ENCODE data around the gene XPNPEP1. TPM values are rescaled to one million over a fixed set of nuclear protein-coding genes. Genes with fewer than 3 reads are reported as not detected.

XPNPEP1 gene
- total RNA-seq, 2 donors from 2014 or later = 39.2 to 50.2 TPM

DNA sequence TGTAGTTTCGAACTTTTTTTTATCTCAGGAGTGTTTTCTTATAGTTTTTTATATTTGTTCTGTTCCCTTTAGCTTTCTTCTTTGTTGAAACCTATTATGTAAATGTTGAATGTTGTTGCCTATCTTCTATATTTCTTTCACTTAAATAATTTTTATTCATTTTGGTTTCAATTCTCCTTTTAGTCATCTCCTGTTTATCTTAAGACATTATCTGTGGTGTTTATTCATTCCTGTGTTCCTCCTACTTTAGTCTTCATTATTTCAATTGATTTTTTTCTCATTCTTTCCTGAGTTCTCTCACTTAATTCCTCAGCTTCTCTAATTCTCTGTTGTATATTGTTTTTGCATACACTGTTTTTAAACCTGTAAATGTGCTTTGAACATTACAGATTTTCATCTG is 64.1 kb downstream of the XPNPEP1 start:
- Histone ChIP-seq H3K36me3 (ENCODE audit: control insufficient read depth, insufficient read depth, low read length) (peaks cover 16% of the 10 kb centered on the region), H3K27me3 (ENCODE audit: control insufficient read depth, insufficient read depth, low read length, poor library complexity, severe bottlenecking) (no peaks in the 10 kb centered on the region), H3K4me3 (ENCODE audit: low read length) (no peak overlapping the region), H3K9me3 (ENCODE audit: control insufficient read depth, low read length) (peaks cover 5% of the 10 kb centered on the region), H3K27ac (ENCODE audit: low read depth, low read length) (no peak overlapping the region), H3K9ac (ENCODE audit: extremely low read depth, low read length, poor library complexity, severe bottlenecking) (no peak overlapping the region), H3K4me1 (ENCODE audit: control insufficient read depth, insufficient read depth, low read length) (no peaks in the 10 kb centered on the region)
- TF ChIP-seq, protein P1, sequence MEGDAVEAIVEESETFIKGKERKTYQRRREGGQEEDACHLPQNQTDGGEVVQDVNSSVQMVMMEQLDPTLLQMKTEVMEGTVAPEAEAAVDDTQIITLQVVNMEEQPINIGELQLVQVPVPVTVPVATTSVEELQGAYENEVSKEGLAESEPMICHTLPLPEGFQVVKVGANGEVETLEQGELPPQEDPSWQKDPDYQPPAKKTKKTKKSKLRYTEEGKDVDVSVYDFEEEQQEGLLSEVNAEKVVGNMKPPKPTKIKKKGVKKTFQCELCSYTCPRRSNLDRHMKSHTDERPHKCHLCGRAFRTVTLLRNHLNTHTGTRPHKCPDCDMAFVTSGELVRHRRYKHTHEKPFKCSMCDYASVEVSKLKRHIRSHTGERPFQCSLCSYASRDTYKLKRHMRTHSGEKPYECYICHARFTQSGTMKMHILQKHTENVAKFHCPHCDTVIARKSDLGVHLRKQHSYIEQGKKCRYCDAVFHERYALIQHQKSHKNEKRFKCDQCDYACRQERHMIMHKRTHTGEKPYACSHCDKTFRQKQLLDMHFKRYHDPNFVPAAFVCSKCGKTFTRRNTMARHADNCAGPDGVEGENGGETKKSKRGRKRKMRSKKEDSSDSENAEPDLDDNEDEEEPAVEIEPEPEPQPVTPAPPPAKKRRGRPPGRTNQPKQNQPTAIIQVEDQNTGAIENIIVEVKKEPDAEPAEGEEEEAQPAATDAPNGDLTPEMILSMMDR (conservative IDR thresholded peaks at IDR 0.05) = no peak
- peaks cover 9% of the 10 kb centered on the region for H3K4me1 Mint-ChIP-seq
- H3K4me3 Mint-ChIP-seq = no peak overlapping the region
- H3K36me3 Mint-ChIP-seq (ENCODE audit: low read depth) = peaks cover 13% of the 10 kb centered on the region
- no peak for DNase-seq
- H3K27me3 Mint-ChIP-seq (ENCODE audit: insufficient read depth) = peaks cover 4% of the 10 kb centered on the region
- no peak overlapping the region for H3K27ac Mint-ChIP-seq
- 64% methylated on average over 1 of the region's 1 CpG; no CpG with 5 or more reads in 1 of the 2 experiments for WGBS, 2 experiments (ENCODE audit: insufficient coverage in 1 of 2, insufficient read length in 1 of 2)
- H3K9me3 Mint-ChIP-seq = peaks cover 4% of the 10 kb centered on the region

DNA sequence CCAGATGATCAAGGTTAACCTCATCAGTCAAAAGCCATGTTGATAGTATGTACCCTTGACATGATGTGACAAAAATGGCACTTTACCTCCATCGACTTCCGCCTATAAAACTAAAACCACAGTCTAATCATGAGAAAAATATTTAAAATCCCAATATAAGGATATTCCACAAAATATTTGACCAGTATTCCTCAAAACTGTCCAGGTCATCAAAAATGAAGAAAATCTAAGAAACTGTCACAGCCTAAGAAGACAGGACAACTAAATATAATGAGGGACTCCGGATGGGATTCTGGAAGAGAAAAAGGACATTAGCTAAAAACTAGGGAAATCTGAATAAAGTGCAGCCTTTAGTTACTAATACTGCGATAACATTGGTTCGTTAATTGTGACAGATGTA is 67.6 kb downstream of the XPNPEP1 start:
- H3K36me3 Mint-ChIP-seq (ENCODE audit: low read depth) = no peaks in the 10 kb centered on the region
- no peak for DNase-seq
- Histone ChIP-seq H3K4me1 (ENCODE audit: control insufficient read depth, insufficient read depth, low read length) (no peaks in the 10 kb centered on the region), H3K27me3 (ENCODE audit: control insufficient read depth, insufficient read depth, low read length, poor library complexity, severe bottlenecking) (peaks cover 9% of the 10 kb centered on the region), H3K27ac (ENCODE audit: low read depth, low read length) (no peak overlapping the region), H3K9me3 (ENCODE audit: control insufficient read depth, low read length) (no peaks in the 10 kb centered on the region), H3K4me3 (ENCODE audit: low read length) (no peak overlapping the region), H3K36me3 (ENCODE audit: control insufficient read depth, insufficient read depth, low read length) (no peaks in the 10 kb centered on the region), H3K9ac (ENCODE audit: extremely low read depth, low read length, poor library complexity, severe bottlenecking) (no peak overlapping the region)
- TF ChIP-seq, protein P1 (conservative IDR thresholded peaks at IDR 0.05) = no peak
- peaks cover 11% of the 10 kb centered on the region for H3K27me3 Mint-ChIP-seq (ENCODE audit: insufficient read depth)
- no peak overlapping the region for H3K27ac Mint-ChIP-seq
- no peak overlapping the region for H3K4me3 Mint-ChIP-seq
- H3K4me1 Mint-ChIP-seq = peaks cover 8% of the 10 kb centered on the region
- H3K9me3 Mint-ChIP-seq = no peaks in the 10 kb centered on the region
- 83 to 87% methylated on average over 5 of the region's 5 CpGs for WGBS, 2 experiments (ENCODE audit: insufficient coverage in 1 of 2, insufficient read length in 1 of 2)

DNA sequence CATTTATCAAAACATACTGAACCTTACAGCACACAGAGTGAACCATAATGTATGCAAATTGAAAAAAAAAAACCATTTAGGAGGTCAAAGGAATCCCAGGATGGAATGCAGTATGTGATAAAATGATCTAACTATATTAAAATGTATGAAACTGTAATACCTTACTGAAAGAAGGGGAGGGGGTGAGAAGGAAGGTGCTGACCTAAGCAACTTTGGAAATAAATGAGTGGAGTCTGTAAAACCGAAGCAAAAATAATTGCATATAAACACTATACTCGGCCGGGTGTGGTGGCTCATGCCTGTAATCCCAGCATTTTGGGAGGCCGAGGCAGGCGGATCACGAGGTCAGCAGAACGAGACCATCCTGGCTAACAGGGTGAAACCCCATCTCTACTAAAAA is 69.4 kb downstream of the XPNPEP1 start:
- Histone ChIP-seq H3K27me3 (ENCODE audit: control insufficient read depth, insufficient read depth, low read length, poor library complexity, severe bottlenecking) (peaks cover 9% of the 10 kb centered on the region), H3K4me3 (ENCODE audit: low read length) (no peak overlapping the region), H3K36me3 (ENCODE audit: control insufficient read depth, insufficient read depth, low read length) (no peaks in the 10 kb centered on the region), H3K9ac (ENCODE audit: extremely low read depth, low read length, poor library complexity, severe bottlenecking) (no peak overlapping the region), H3K4me1 (ENCODE audit: control insufficient read depth, insufficient read depth, low read length) (no peaks in the 10 kb centered on the region), H3K9me3 (ENCODE audit: control insufficient read depth, low read length) (no peaks in the 10 kb centered on the region), H3K27ac (ENCODE audit: low read depth, low read length) (no peak overlapping the region)
- 88 to 94% methylated on average over 4 to 7 of the region's 7 CpGs for WGBS, 2 experiments (ENCODE audit: insufficient coverage in 1 of 2, insufficient read length in 1 of 2)
- Mint-ChIP-seq H3K36me3 (ENCODE audit: low read depth) (no peaks in the 10 kb centered on the region), H3K9me3 (no peaks in the 10 kb centered on the region), H3K27ac (no peak overlapping the region), H3K27me3 (ENCODE audit: insufficient read depth) (peaks cover 11% of the 10 kb centered on the region), H3K4me3 (no peak overlapping the region), H3K4me1 (peaks cover 8% of the 10 kb centered on the region)
- TF ChIP-seq, protein P1 (conservative IDR thresholded peaks at IDR 0.05) = no peak
- no peak for DNase-seq

All from endodermal cell (in vitro differentiated cells).